ENCODE measurements around the gene THAP5.

Gene THAP5

DNA sequence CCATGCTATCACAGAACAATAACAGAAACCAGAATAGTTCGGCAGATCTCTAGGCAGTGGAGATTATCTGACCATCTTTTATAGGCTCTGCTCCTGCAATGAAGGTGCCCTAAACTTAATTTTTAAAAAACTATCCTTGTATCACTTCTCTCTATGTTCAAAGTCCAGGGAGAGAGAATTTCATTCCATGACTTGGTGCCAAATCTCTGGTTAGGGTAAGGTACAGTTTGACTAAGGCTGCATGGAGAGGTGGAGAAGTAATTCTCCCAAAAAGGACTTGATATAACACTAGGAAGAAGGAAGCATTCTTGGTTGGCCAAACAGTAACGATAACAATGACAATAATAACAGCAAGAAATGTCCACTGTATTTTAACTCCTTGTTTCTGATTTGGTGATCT lies 40.1 kb upstream of the THAP5 start:
- TF ChIP-seq, protein P1, sequence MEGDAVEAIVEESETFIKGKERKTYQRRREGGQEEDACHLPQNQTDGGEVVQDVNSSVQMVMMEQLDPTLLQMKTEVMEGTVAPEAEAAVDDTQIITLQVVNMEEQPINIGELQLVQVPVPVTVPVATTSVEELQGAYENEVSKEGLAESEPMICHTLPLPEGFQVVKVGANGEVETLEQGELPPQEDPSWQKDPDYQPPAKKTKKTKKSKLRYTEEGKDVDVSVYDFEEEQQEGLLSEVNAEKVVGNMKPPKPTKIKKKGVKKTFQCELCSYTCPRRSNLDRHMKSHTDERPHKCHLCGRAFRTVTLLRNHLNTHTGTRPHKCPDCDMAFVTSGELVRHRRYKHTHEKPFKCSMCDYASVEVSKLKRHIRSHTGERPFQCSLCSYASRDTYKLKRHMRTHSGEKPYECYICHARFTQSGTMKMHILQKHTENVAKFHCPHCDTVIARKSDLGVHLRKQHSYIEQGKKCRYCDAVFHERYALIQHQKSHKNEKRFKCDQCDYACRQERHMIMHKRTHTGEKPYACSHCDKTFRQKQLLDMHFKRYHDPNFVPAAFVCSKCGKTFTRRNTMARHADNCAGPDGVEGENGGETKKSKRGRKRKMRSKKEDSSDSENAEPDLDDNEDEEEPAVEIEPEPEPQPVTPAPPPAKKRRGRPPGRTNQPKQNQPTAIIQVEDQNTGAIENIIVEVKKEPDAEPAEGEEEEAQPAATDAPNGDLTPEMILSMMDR (IDR thresholded peaks at IDR 0.05; ENCODE audit: insufficient read depth, low read depth, low read length, missing control alignments) = no peak
- no peak for DNase-seq (ENCODE audit: low read depth)
- H3K4me3 ChIP-seq (ENCODE audit: low read length) = no peak overlapping the region

DNA sequence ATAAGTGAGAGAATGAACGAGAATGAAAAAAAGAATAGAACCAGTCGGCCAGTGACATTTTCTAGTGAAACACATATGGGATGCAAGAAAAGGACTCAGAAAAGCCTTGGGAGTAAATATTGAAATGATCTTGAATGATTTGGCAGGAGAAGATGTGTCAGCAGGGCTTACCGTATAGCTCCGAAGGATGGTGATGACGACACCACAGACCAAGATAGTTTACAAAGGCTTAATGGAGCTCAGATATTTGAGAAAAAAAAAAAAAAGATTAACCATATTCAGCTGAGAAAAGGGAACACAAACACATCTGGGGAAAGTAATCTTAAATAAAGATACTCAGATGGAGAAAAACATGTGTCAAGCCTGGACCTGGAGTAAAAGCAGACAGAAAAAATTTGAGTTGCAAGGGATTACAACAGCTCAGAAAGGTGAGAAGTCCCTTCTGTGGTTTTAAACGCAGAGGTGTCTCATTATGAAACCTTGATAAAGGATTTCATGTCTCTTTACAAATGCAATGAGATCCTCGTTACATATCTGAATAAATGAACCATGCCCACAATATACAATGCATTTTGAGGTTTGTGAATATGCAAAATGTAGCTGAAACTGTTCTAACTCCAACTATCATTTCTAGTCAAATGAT lies 36.2 kb upstream of the THAP5 start:
- no peak for DNase-seq (ENCODE audit: low read depth)
- H3K4me3 ChIP-seq (ENCODE audit: low read length) = no peak overlapping the region
- TF ChIP-seq, protein P1 (IDR thresholded peaks at IDR 0.05; ENCODE audit: insufficient read depth, low read depth, low read length, missing control alignments) = no peak

DNA sequence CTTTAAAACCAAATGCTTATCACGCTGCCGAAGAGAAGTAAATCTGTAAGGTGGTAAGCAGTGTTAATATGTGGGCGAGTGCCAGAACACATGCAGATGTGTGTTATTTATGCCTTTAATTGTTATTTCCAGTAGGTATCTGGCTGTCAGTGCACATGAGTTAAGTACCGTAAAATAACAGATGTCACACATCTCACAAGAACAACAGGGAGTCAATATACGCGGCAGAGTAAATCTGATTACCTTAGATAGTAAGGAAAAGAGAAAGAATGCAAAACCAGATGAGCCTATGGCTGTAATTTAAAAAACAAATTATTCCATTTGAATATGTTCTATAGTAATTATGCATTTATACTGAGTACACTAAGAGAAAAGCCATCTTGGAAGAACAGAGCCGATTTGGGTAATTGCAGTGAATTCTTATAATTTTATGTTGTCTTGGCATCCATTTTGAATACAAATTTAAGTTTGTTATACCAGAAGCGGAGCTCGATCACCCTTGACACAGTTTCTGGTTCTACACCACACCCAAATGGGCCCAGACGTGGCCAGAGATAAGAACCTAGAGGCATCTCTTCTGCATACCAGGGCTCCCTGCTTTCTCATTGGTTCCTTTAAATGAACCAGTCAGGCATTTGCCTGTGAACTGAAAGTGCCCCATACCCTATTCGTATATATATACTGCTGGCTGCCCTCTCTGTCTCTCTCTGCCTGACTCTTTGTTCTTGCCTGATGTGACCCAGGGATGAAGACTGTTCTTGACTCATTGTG lies 35.0 kb upstream of the THAP5 start:
- H3K4me3 ChIP-seq (ENCODE audit: low read length) = no peak overlapping the region
- TF ChIP-seq, protein P1 (IDR thresholded peaks at IDR 0.05; ENCODE audit: insufficient read depth, low read depth, low read length, missing control alignments) = no peak
- no peak for DNase-seq (ENCODE audit: low read depth)

DNA sequence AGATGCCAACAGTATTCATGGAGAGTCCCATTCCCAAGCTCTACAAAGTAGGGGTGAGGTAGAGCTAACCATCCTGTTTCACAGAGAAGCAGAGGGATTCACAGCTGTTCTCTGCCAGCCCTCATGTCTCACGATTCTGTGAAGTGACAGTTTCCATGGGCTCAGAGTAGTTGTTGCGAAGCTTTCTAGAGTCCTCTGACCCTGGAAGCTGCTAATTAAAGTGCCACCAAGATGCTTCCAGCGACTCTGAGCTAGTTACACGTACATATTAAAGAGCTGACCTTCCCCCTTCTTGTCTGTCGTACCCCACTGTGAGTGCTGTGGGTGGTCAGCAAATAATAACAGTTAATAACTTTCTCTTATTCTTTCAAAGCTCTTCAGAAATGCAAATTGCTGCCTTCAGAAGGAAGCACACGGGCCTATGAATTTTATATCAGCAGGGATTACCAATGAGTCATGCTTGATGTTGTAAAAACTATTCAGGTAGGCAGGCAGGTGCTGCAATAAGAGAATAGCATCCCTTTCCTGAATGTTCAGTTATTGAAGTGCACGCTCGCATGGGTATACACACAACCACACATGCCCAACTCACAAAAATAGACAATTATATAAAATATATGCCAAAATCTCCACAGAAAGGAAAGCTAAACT lies 34.3 kb upstream of the THAP5 start:
- TF ChIP-seq, protein P1 (IDR thresholded peaks at IDR 0.05; ENCODE audit: insufficient read depth, low read depth, low read length, missing control alignments) = no peak
- peak; percentile 43 for DNase-seq (ENCODE audit: low read depth)
- no peak overlapping the region for H3K4me3 ChIP-seq (ENCODE audit: low read length)

DNA sequence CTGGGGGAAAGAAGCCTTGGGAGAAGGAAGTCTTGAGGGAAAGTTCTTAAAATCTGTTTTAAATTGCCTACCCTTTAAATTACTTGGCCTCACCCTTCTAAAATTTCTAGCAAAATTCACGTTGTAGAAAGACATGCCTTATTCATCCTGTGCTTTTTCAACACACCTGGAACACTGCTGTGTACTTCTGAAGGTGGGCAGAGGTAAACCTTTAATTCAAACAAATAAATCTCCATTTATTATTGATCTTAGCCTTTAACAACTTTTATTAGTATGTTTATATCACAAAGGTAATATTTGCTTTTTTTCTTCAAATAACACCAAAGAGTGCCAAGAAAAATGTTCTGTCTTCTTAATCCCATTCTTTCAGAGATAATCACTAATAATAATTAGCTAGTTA lies 30.9 kb upstream of the THAP5 start:
- no peak for DNase-seq (ENCODE audit: low read depth)
- H3K4me3 ChIP-seq (ENCODE audit: low read length) = no peak overlapping the region
- TF ChIP-seq, protein P1 (IDR thresholded peaks at IDR 0.05; ENCODE audit: insufficient read depth, low read depth, low read length, missing control alignments) = no peak

DNA sequence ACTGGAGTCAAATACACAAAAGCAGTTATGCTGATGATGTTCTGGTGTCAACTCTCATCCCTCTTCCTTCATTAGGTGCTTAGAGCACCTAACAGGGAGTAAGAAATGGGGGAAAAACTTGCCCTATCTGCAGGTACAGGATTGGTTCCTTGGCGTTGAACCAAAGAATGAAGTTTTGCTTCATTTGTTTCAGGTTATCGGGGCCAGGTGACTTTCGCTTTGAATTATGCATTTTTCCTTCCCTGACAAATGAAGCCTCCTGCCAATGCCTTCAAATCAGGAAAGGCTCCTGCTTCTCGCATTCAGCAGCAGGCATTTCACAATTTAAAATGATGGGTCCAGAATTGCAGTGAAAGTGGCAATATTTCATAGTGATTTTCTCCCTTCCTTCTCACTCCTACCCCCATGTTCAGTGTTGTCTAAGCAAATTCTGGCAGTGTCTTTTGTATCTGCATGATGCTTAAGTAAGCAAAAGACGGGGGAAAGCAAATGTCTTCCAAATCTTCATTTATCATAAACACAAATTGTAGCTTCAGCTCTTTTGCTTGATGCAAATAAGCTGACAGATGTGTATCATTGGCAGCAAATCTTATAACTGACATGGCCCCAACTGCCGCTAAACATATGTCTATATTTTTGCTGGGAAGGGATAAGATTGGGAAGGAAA lies 29.5 kb upstream of the THAP5 start:
- H3K4me3 ChIP-seq (ENCODE audit: low read length) = no peak overlapping the region
- TF ChIP-seq, protein P1 (IDR thresholded peaks at IDR 0.05; ENCODE audit: insufficient read depth, low read depth, low read length, missing control alignments) = no peak
- DNase-seq (ENCODE audit: low read depth) = no peak

Data from epithelial cell of esophagus (primary cell).